Endothelial cell (in vitro differentiated cells): ENCODE results near the gene C2CD4C. TPM values are rescaled to one million over a fixed set of nuclear protein-coding genes. Genes with fewer than 3 reads are reported as not detected.

ENCODE experiments used
- DNase-seq: peaks from one replicate; pipeline ENCODE4 v3.0.0; 2021; ENCODE audit warnings: low spot score
- H3K27ac Mint-ChIP-seq: one replicate; pipeline ENCODE4 v1.8.0; 2021; ENCODE audit warnings: mixed read lengths, inconsistent platforms; ENCODE audit not compliant: unreplicated experiment
- H3K27me3 Mint-ChIP-seq: one replicate; pipeline ENCODE4 v1.8.0; 2021; ENCODE audit warnings: mild to moderate bottlenecking, moderate library complexity, mixed read lengths, inconsistent platforms; ENCODE audit not compliant: unreplicated experiment
- H3K36me3 Mint-ChIP-seq: one replicate; pipeline ENCODE4 v1.8.0; 2021; ENCODE audit warnings: mild to moderate bottlenecking, low read depth, mixed read lengths, inconsistent platforms; ENCODE audit not compliant: unreplicated experiment
- H3K4me1 Mint-ChIP-seq: one replicate; pipeline ENCODE4 v1.8.0; 2021; ENCODE audit warnings: mild to moderate bottlenecking, mixed read lengths, inconsistent platforms; ENCODE audit not compliant: unreplicated experiment
- H3K4me3 Mint-ChIP-seq: one replicate; pipeline ENCODE4 v1.8.0; 2021; ENCODE audit warnings: mild to moderate bottlenecking, mixed read lengths, inconsistent platforms; ENCODE audit not compliant: unreplicated experiment
- H3K9me3 Mint-ChIP-seq: one replicate; pipeline ENCODE4 v1.8.0; 2021; ENCODE audit warnings: mixed read lengths, inconsistent platforms; ENCODE audit not compliant: unreplicated experiment
- total RNA-seq: library from RNA; stranded (reverse); fragmentation: NEBNext Ultra II Directional; extraction: Animal tissue kit (Norgen Biotek cat#: 25700); gene quantifications from one replicate; pipeline ENCODE4 v1.2.1, GENCODE V29; 2021; ENCODE audit not compliant: unreplicated experiment
- TF ChIP-seq, protein P1 (sequence below): fragments of 200-600 bp; sonication (generic); IDR thresholded peaks from one replicate; pipeline ENCODE4 v1.5.0; 2021; ENCODE audit warnings: antibody characterized with exemption; ENCODE audit not compliant: unreplicated experiment

Gene C2CD4C
- total RNA-seq, 1 donor from 2014 or later: 1.2 TPM

DNA sequence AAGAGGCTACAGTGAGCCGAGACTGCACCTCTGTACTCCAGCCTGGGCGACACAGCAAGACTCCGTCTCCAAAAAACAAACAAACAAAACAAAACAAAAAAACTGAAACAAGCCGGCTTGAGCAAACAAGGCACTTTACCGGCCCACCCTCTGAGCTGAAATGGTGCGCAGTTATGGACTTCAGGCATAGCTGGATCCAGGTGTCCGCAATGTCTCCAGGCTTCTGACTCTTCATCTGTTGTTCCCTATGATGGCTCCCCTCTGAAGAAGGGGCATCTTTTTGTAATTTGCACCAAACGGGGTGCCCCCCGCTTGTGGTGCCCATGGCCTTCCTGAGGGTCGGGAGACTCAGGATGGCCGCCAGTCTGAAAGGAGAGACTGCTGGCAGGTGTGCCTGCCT is 6.2 kb downstream of the C2CD4C start:
- H3K36me3 Mint-ChIP-seq: no peaks in the 10 kb centered on the region
- DNase-seq: no peak
- H3K27ac Mint-ChIP-seq: no peak overlapping the region
- no peaks in the 10 kb centered on the region for H3K9me3 Mint-ChIP-seq
- no peak overlapping the region for H3K4me3 Mint-ChIP-seq
- H3K27me3 Mint-ChIP-seq: peaks cover 17% of the 10 kb centered on the region
- no peaks in the 10 kb centered on the region for H3K4me1 Mint-ChIP-seq
- TF ChIP-seq, protein P1, sequence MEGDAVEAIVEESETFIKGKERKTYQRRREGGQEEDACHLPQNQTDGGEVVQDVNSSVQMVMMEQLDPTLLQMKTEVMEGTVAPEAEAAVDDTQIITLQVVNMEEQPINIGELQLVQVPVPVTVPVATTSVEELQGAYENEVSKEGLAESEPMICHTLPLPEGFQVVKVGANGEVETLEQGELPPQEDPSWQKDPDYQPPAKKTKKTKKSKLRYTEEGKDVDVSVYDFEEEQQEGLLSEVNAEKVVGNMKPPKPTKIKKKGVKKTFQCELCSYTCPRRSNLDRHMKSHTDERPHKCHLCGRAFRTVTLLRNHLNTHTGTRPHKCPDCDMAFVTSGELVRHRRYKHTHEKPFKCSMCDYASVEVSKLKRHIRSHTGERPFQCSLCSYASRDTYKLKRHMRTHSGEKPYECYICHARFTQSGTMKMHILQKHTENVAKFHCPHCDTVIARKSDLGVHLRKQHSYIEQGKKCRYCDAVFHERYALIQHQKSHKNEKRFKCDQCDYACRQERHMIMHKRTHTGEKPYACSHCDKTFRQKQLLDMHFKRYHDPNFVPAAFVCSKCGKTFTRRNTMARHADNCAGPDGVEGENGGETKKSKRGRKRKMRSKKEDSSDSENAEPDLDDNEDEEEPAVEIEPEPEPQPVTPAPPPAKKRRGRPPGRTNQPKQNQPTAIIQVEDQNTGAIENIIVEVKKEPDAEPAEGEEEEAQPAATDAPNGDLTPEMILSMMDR: no peak

GRCh38 chr19:401866-402511 is 7.0 kb downstream of the C2CD4C start:
- TF ChIP-seq, protein P1: no peak
- peaks cover 4% of the 10 kb centered on the region for H3K9me3 Mint-ChIP-seq
- peaks cover 19% of the 10 kb centered on the region for H3K27me3 Mint-ChIP-seq
- no peak for DNase-seq
- no peak overlapping the region for H3K4me3 Mint-ChIP-seq
- no peaks in the 10 kb centered on the region for H3K36me3 Mint-ChIP-seq
- no peak overlapping the region for H3K27ac Mint-ChIP-seq
- H3K4me1 Mint-ChIP-seq: no peaks in the 10 kb centered on the region

DNA sequence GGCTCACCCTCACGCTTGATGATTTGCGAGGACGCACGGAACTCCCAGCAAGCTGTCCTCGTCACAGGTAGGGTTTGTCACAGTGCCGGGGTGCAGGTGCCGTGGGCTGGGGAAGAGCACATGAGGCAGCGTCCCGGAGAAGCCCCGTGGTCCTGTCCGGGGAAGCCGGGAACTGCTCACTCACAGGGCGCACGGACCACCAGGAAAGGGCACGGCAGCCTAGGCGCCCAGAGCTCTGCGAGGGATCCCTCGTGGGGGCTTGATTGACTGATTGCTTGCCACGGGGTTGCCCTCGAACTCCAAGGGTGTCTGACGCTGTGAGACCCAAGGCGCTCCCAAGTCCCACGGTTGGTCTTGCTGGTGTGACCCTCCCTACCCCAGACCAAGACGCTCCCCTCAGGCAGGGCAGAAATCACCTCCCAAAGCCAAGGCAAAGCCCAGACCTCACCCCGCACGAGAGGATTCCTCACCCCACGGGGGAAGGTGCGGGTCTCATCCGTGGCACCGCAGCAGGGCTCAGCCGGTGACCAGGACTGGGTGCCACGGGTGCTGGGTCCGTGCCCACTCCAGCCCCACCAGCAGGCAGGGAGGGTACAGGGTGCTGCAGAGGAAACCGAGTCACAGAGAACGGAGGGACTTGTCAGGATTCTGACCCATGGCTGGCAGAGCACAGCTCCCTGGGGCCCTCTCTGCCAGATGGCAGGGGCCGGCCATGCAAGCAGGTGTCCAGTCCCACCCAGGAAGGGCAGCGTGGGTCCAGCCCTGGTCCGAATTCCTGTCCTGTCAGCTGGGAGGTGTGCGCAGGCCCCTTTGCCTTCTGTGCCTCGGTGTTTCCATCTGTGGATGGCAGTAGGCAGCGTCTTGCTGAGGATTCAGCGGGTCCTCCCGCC is 7.7 kb downstream of the C2CD4C start:
- TF ChIP-seq, protein P1: no peak
- Mint-ChIP-seq H3K27me3 (peaks cover 19% of the 10 kb centered on the region), H3K4me1 (no peaks in the 10 kb centered on the region), H3K36me3 (peaks cover 3% of the 10 kb centered on the region), H3K27ac (no peak overlapping the region), H3K4me3 (no peak overlapping the region), H3K9me3 (peaks cover 4% of the 10 kb centered on the region)
- DNase-seq: no peak

DNA sequence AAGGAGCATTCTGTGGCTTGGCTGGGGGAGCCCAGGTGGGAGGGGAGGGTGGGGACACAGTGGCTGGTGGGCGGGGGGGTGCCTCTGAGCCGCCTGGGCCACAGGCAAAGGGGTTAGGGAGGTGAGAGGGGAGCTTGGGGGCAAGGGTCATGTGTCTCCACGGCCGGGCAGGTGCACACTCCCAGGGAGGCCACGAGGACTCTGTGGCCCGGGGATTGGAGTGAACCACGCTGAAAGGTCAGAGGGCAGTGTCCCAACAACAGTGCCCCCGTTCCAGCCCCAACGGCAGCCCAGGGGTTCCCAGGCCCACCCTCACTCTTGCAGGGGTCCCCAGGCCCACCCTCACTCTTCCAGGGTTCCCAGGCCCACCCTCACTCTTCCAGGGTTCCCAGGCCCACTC is 9.6 kb downstream of the C2CD4C start:
- H3K27me3 Mint-ChIP-seq: peaks cover 21% of the 10 kb centered on the region
- DNase-seq: no peak

More for the DNA sequence above, 9.6 kb downstream of the C2CD4C start:
- no peak overlapping the region for H3K4me3 Mint-ChIP-seq
- no peak overlapping the region for H3K27ac Mint-ChIP-seq
- H3K4me1 Mint-ChIP-seq: no peaks in the 10 kb centered on the region
- H3K9me3 Mint-ChIP-seq: peaks cover 9% of the 10 kb centered on the region
- TF ChIP-seq, protein P1: no peak
- peaks cover 9% of the 10 kb centered on the region for H3K36me3 Mint-ChIP-seq
